ENCODE data around the gene NTM.

NTM gene

GRCh38 chr11:132228746-132229325 lies 858.4 kb downstream of the NTM start:
- DNase-seq (ENCODE audit: low read depth): no peak
- no peak overlapping the region for H3K4me3 ChIP-seq (ENCODE audit: low read depth, low read length)
- TF ChIP-seq CTCF (IDR thresholded peaks at IDR 0.05; ENCODE audit: insufficient read depth, low read depth, low read length, missing control alignments): no peak

- H3K4me3 ChIP-seq (ENCODE audit: low read depth, low read length): no peak overlapping the region
- TF ChIP-seq CTCF (IDR thresholded peaks at IDR 0.05; ENCODE audit: insufficient read depth, low read depth, low read length, missing control alignments): no peak
- no peak for DNase-seq (ENCODE audit: low read depth)
These were observed 861.4 kb downstream of the NTM start for GRCh38 chr11:132231656-132232347.

GRCh38 chr11:132234878-132235277 lies 864.5 kb downstream of the NTM start:
- H3K4me3 ChIP-seq (ENCODE audit: low read depth, low read length): no peak overlapping the region
- no peak for TF ChIP-seq CTCF (IDR thresholded peaks at IDR 0.05; ENCODE audit: insufficient read depth, low read depth, low read length, missing control alignments)
- DNase-seq (ENCODE audit: low read depth): no peak

GRCh38 chr11:132237781-132238180 lies 867.4 kb downstream of the NTM start:
- H3K4me3 ChIP-seq (ENCODE audit: low read depth, low read length): no peak overlapping the region
- no peak for TF ChIP-seq CTCF (IDR thresholded peaks at IDR 0.05; ENCODE audit: insufficient read depth, low read depth, low read length, missing control alignments)
- DNase-seq (ENCODE audit: low read depth): no peak

- H3K4me3 ChIP-seq (ENCODE audit: low read depth, low read length): no peak overlapping the region
- no peak for TF ChIP-seq CTCF (IDR thresholded peaks at IDR 0.05; ENCODE audit: insufficient read depth, low read depth, low read length, missing control alignments)
- no peak for DNase-seq (ENCODE audit: low read depth)
These were observed 868.0 kb downstream of the NTM start for GRCh38 chr11:132238331-132238866.

GRCh38 chr11:132240374-132240773 lies 870.0 kb downstream of the NTM start:
- no peak overlapping the region for H3K4me3 ChIP-seq (ENCODE audit: low read depth, low read length)
- no peak for DNase-seq (ENCODE audit: low read depth)
- no peak for TF ChIP-seq CTCF (IDR thresholded peaks at IDR 0.05; ENCODE audit: insufficient read depth, low read depth, low read length, missing control alignments)

Data from GM12865 (cell line).